Subcutaneous adipose tissue (tissue), 4 donors: ENCODE results near the gene ADAMTS16. TPM values are rescaled to one million over a fixed set of nuclear protein-coding genes. Genes with fewer than 3 reads are reported as not detected.

Experiments
- CTCF ChIP-seq: fragments of 450-650 bp; IDR thresholded peaks from one replicate; pipeline ENCODE4 v1.5.1; 2016; ENCODE audit warnings: low read depth, mild to moderate bottlenecking, control low read depth, antibody characterized with exemption, moderate library complexity
- total RNA-seq, 4 donors: library from RNA; depleted of rRNA; stranded (reverse); fragments of >200 nt; gene quantifications; one replicate each; pipeline ENCODE4 v1.1.0, GENCODE V29; 2016

The ADAMTS16 gene
- total RNA-seq, 4 donors from 2014 or later = 0.66 to 2.0 (median 0.88) TPM

- TF ChIP-seq CTCF = no peak
Measured at GRCh38 chr5:5169466-5169865, 29.3 kb downstream of the ADAMTS16 start.

GRCh38 chr5:5178136-5178535 lies 38.0 kb downstream of the ADAMTS16 start:
- TF ChIP-seq CTCF = no peak

- TF ChIP-seq CTCF = no peak
Measured at GRCh38 chr5:5178580-5178979, 38.5 kb downstream of the ADAMTS16 start.

- TF ChIP-seq CTCF = no peak
Measured at GRCh38 chr5:5179079-5179478, 38.9 kb downstream of the ADAMTS16 start.

GRCh38 chr5:5179597-5179996 lies 39.5 kb downstream of the ADAMTS16 start:
- TF ChIP-seq CTCF = no peak

GRCh38 chr5:5181650-5182324 lies 41.7 kb downstream of the ADAMTS16 start:
- TF ChIP-seq CTCF = no peak

GRCh38 chr5:5182508-5183188 lies 42.5 kb downstream of the ADAMTS16 start:
- TF ChIP-seq CTCF = no peak
